Measurements from ENCODE around the gene POLR2C. TPM values are rescaled to one million over a fixed set of nuclear protein-coding genes. Genes with fewer than 3 reads are reported as not detected.

The POLR2C gene
- total RNA-seq, 1 experiment from 2014 or later: 69.4 TPM

- no peak overlapping the region for H3K4me3 Mint-ChIP-seq (ENCODE audit: low read depth, unreplicated experiment)
Observed at GRCh38 chr16:57444711-57445110, 17.8 kb upstream of the POLR2C start.

GRCh38 chr16:57445510-57445909, 17.0 kb upstream of the POLR2C start:
- no peak for DNase-seq
- H3K4me1 Mint-ChIP-seq (ENCODE audit: low read depth, unreplicated experiment): no peaks in the 10 kb centered on the region
- no peaks in the 10 kb centered on the region for H3K9me3 Mint-ChIP-seq (ENCODE audit: low read depth, unreplicated experiment)
- intact Hi-C loops (cut with micrococcal nuclease; ENCODE audit: unreplicated experiment): no loop called here
- no peaks in the 10 kb centered on the region for H3K27me3 Mint-ChIP-seq (ENCODE audit: unreplicated experiment)
- H3K4me3 Mint-ChIP-seq (ENCODE audit: low read depth, unreplicated experiment): no peak overlapping the region
- TF ChIP-seq CTCF (IDR thresholded peaks at IDR 0.05; ENCODE audit: unreplicated experiment): no peak
- BruUV-seq (replicated peaks): no TSS peak
- H3K36me3 Mint-ChIP-seq (ENCODE audit: insufficient read depth, unreplicated experiment): peaks cover 41% of the 10 kb centered on the region
- no peak overlapping the region for H3K27ac Mint-ChIP-seq (ENCODE audit: unreplicated experiment)
- CTCF ChIA-PET: interaction anchor here (0.6 to 0.7 kb wide), 2 partner anchors 291 to 440 kb away, joined by 4 to 6 read pairs; no protein-coding TSS in a partner anchor

More at GRCh38 chr16:57444711-57445110, 17.8 kb upstream of the POLR2C start:
- TF ChIP-seq CTCF (IDR thresholded peaks at IDR 0.05; ENCODE audit: unreplicated experiment): no peak
- intact Hi-C loops (cut with micrococcal nuclease; ENCODE audit: unreplicated experiment): no loop called here
- H3K27me3 Mint-ChIP-seq (ENCODE audit: unreplicated experiment): no peaks in the 10 kb centered on the region
- H3K27ac Mint-ChIP-seq (ENCODE audit: unreplicated experiment): no peak overlapping the region
- TSS peak; percentile 9 for BruUV-seq (replicated peaks)
- CTCF ChIA-PET: no interaction called here
- DNase-seq: no peak
- H3K4me1 Mint-ChIP-seq (ENCODE audit: low read depth, unreplicated experiment): no peaks in the 10 kb centered on the region
- H3K9me3 Mint-ChIP-seq (ENCODE audit: low read depth, unreplicated experiment): no peaks in the 10 kb centered on the region
- peaks cover 43% of the 10 kb centered on the region for H3K36me3 Mint-ChIP-seq (ENCODE audit: insufficient read depth, unreplicated experiment)

- intact Hi-C loops (cut with micrococcal nuclease; ENCODE audit: unreplicated experiment): no loop called here
- TF ChIP-seq CTCF (IDR thresholded peaks at IDR 0.05; ENCODE audit: unreplicated experiment): no peak
- peak; percentile 11 for DNase-seq
Observed at GRCh38 chr16:57446531-57447185, 15.8 kb upstream of the POLR2C start.

GRCh38 chr16:57447186-57447962, 15.1 kb upstream of the POLR2C start, which contains the start of the genes CIAPIN1 and COQ9:
CIAPIN1 (minus strand) TSS chr16:57447385; CDS start chr16:57440928, 6,457 bp downstream.
COQ9 (plus strand) TSS chr16:57447479; CDS start chr16:57447506, 27 bp downstream.
- peak within 1 kb of the TSS; percentile 91 for H3K4me3 Mint-ChIP-seq (ENCODE audit: low read depth, unreplicated experiment)
- H3K36me3 Mint-ChIP-seq (ENCODE audit: insufficient read depth, unreplicated experiment): peaks cover 47% of the 10 kb centered on the region
- peak; percentile 97 for DNase-seq
- no peaks in the 10 kb centered on the region for H3K4me1 Mint-ChIP-seq (ENCODE audit: low read depth, unreplicated experiment)
- peak within 1 kb of the TSS; percentile 88 for H3K27ac Mint-ChIP-seq (ENCODE audit: unreplicated experiment)
- no TSS peak for BruUV-seq (replicated peaks)
- no peaks in the 10 kb centered on the region for H3K9me3 Mint-ChIP-seq (ENCODE audit: low read depth, unreplicated experiment)
- CTCF ChIA-PET: interaction anchor here (0.6 to 1.8 kb wide), 8 partner anchors 9 to 194 kb away, joined by 3 to 12 read pairs (median 4); partner anchors contain the start of gene POLR2C
- H3K27me3 Mint-ChIP-seq (ENCODE audit: unreplicated experiment): no peaks in the 10 kb centered on the region
- intact Hi-C loops (cut with micrococcal nuclease; ENCODE audit: unreplicated experiment): no loop called here
- no peak for TF ChIP-seq CTCF (IDR thresholded peaks at IDR 0.05; ENCODE audit: unreplicated experiment)

More at GRCh38 chr16:57446531-57447185, 15.8 kb upstream of the POLR2C start:
- Mint-ChIP-seq H3K9me3 (ENCODE audit: low read depth, unreplicated experiment) (no peaks in the 10 kb centered on the region), H3K36me3 (ENCODE audit: insufficient read depth, unreplicated experiment) (peaks cover 42% of the 10 kb centered on the region), H3K4me1 (ENCODE audit: low read depth, unreplicated experiment) (no peaks in the 10 kb centered on the region), H3K27ac (ENCODE audit: unreplicated experiment) (peak overlapping the region; percentile 88), H3K27me3 (ENCODE audit: unreplicated experiment) (no peaks in the 10 kb centered on the region), H3K4me3 (ENCODE audit: low read depth, unreplicated experiment) (peak overlapping the region; percentile 91)
- BruUV-seq (replicated peaks): no TSS peak
- CTCF ChIA-PET: interaction anchor here (0.8 to 1.8 kb wide), 8 partner anchors 8 to 907 kb away, joined by 3 to 12 read pairs (median 4); partner anchors contain the start of gene POLR2C
